Activated gamma-delta T cell (primary cell): Measurements from ENCODE around the gene SEC16A.

Source experiments
- DNase-seq: peaks from one replicate; lab custom pipeline; 2025; lab: John Stamatoyannopoulos, UW

SEC16A gene

GRCh38 chr9:136463578-136463977 is 19.3 kb downstream of the SEC16A start:
- DNase-seq: no peak

DNA sequence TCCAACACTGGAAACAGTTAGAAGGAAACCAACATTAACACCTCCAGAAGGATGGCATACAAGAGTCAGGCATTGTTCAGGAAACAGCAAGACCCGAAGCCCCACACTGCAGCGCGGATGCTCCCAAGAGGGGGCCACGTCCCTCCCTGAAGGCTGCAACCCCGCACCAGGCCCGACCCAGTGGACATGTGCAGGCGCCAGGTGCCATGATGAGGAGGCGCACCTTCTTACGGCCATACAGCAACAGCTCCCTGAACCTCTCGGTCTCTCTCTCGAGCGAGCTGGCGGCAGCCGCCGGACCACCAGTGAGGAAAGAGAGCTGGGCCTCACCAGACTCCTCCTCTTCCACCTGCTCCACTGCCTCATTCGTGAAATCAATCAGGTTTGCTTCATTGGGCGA is 20.2 kb downstream of the SEC16A start:
- no peak for DNase-seq

DNA sequence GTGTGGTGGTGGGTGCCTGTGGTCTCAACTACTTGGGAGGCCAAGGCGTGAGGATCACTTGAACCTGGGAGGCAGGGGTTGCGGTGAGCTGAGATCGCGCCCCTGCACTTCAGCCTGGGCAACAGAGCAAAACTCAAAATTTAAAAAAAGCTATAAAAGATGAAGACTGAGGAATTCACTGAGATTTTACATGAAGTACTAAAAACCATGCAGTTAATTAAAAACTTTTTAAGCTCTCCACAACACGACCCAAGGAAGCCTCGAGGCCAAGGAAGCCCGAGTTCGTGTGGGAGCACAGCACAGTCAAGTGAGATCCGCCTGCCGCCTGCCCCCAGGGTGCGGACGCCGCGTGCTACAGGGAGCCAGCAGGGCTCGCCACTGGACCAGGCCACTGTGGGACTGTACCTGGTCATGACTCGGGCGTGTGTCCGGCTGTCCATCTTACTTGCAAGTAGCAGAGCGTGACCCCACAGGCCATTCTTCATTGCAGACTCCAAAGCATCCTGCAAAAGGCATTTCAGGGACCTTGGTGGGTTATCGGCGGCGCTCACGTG is 22.0 kb downstream of the SEC16A start:
- DNase-seq: no peak

DNA sequence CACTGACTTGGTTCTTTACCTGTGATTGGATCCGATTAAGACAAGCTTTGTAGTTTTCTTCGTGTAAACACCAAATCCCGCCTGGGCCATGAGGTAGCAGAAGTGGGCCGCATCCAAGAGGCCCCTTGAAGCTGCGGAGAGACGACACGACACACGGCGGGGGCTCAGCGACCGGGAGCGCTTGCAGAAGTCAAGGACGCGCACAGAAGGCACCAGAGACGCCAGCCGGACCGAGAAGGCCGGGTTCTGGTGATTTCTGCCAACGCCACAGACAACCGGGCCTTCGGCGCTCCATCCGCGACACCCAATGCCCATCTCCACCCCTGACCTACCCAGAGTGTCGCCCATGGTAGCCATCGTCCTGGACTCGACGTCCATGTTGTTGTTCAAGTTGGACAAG is 23.4 kb downstream of the SEC16A start:
- no peak for DNase-seq

DNA sequence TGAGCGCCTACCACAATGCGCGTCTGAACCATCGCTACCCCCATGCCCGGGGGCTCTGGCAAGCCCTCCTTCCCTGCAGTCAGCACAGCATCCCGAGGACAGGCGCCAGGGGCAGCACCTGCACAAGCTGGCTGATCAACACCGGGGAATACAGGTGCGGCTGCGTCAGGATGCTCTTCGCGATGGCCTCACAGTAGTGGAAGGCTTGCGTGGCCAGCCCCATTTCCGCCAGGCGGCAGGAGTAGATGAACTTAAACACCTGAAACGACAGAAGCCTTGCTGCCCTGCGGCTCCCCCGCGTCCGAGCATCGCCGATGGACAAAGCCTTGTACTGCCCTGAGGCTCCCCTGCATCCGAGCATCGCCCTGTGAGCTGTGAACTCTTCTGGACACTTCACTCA is 25.5 kb downstream of the SEC16A start:
- DNase-seq: no peak

DNA sequence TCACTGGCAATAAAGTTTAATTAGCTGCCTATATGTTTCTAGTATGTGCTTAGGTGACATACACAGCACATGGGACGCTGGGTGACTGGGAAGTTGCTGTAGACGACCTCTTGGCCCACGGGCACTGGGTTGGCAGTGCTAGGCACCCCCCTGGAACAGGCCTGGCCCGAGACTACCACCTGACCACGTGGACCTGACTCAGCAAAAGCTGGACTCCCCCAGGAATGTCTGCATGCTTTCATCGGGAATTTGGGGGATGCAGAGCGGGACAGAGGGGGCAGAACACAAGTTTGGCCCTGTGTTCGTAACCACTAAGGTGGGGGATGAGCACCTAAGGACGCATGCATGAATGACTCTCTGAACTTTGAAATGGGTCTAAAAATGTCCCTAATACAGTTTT is 26.6 kb downstream of the SEC16A start:
- no peak for DNase-seq

GRCh38 chr9:136455043-136456002 is 27.5 kb downstream of the SEC16A start:
- no peak for DNase-seq

GRCh38 chr9:136454026-136454796 is 28.6 kb downstream of the SEC16A start:
- DNase-seq: no peak

DNA sequence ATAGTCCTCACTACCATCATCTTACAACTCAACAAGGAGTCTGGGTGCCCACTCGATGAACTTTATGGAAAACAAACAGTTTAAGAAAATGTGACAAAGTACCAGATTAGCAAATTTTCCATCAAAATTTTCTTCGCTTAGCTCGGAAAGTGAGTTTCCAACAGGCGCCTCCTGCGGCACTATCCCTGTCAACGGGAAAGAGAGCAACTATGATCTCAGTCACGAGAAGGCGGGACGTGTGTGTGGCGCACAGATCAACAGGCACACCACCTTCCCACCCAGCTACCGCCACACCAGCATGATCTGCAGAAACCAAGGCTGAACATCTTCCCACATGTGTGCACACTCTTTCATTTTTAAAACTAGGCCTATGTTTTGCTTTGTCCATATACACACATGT is 29.5 kb downstream of the SEC16A start:
- DNase-seq: no peak

DNA sequence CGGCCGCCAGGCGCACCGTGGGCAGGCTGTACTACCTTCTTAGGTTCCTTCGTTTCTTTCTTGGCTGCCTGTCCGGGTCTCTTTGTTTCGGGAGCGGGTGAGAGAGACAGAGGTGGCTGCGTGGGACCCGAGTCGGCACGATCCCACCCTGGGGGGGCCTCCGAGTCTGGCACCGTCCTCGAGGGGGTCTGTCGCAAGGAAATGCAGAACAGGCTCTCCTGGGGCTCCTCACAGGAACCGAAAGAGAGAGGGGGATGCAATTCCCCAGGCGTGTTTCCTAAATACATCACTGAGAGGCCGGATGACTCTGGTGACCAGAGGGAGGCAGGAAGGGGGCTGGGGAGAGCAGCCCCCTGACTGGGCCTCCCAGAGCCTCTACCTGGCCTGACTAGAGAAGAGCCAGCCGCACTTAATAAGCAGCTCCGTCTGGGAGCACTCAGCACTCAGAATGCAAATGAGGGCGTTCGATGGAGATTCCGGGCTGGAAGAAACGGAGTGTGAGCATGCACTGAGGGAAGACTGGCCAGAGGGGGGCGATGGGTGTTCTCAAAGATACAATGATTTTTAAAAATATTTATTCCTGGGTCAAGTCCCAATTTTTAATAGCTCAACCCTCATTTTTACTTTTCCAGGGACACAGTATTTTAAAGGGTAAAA is 31.5 kb downstream of the SEC16A start:
- no peak for DNase-seq

GRCh38 chr9:136448655-136449054 is 34.2 kb downstream of the SEC16A start:
- DNase-seq: no peak

GRCh38 chr9:136447173-136447778 is 35.6 kb downstream of the SEC16A start:
- no peak for DNase-seq

DNA sequence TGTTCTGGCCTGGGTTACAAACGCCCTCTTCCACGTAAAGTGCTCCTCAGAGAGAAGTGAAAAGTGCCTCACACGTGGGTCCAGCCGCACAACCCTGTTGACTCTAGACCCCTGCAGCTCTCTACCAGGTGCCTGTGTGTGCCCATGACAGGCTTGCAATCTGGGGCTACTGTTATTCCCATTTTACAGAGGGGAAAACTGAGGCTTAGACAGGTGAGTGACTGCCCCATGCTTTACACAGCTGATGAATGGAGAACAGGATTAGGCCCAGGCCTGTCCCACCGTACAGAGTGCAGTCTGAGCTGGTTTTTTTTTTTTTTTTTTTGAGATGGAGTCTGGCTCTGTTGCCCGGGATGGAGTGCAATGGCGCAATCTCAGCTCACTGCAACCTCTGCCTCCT is 37.0 kb downstream of the SEC16A start:
- no peak for DNase-seq

GRCh38 chr9:136444102-136444501 is 38.7 kb downstream of the SEC16A start:
- no peak for DNase-seq

GRCh38 chr9:136443687-136444086 is 39.2 kb downstream of the SEC16A start:
- DNase-seq: no peak

GRCh38 chr9:136443087-136443486 is 39.8 kb downstream of the SEC16A start:
- DNase-seq: no peak

- DNase-seq: no peak
These were observed 40.6 kb downstream of the SEC16A start for GRCh38 chr9:136442265-136442664.

- DNase-seq: no peak
These were observed 41.1 kb downstream of the SEC16A start for GRCh38 chr9:136441681-136442245.

DNA sequence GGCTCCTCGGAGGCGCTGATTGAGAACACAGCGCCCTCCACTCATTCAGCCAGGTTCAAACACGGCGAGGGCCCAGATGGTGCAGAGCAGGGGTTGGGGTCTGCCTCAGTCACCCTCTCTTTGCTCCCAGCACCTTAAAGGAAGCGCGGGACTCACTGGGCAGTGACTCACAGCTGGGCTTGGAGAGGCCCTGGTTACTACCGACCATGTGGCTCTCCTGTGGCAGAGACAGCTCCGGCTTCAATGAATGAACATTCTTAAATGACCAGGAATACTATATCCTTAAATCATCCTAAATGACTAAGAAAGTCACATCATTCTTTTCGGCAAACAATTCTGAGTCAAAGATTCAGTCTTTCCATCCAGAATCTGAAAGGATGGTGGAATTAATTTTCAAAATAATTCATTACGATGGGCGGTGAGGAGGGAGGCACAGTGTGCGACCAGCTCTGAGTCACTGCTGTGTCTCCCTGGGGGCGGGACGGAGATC is 41.6 kb downstream of the SEC16A start:
- DNase-seq: no peak

GRCh38 chr9:136439481-136440408 is 43.1 kb downstream of the SEC16A start, which contains the start of gene INPP5E:
TSS of gene INPP5E (minus strand) at chr9:136439845. CDS start at chr9:136439419, 426 bp downstream.
- peak; percentile 77 for DNase-seq
